Measurements from ENCODE around the gene KIR3DL3. TPM values are rescaled to one million over a fixed set of nuclear protein-coding genes. Genes with fewer than 3 reads are reported as not detected.
"Not testable (repeated sequence)": the region's sequence is repeated elsewhere in the genome, so short reads cannot be mapped to it uniquely, and the experiment has no call there.

The KIR3DL3 gene
- total RNA-seq, 1 donor from 2014 or later, result not detected

GRCh38 chr19:54728167-54728566 lies 3.9 kb downstream of the KIR3DL3 start:
- H3K27me3 Mint-ChIP-seq (ENCODE audit: unreplicated experiment), result peaks cover 16% of the 10 kb centered on the region
- H3K27ac Mint-ChIP-seq (ENCODE audit: unreplicated experiment), result no peak overlapping the region
- peaks cover 62% of the 10 kb centered on the region for H3K9me3 Mint-ChIP-seq (ENCODE audit: unreplicated experiment)
- no peak overlapping the region for H3K4me3 Mint-ChIP-seq (ENCODE audit: unreplicated experiment)
- H3K4me1 Mint-ChIP-seq (ENCODE audit: unreplicated experiment), result no peaks in the 10 kb centered on the region
- H3K36me3 Mint-ChIP-seq (ENCODE audit: low read depth, unreplicated experiment), result peaks cover 35% of the 10 kb centered on the region
- TF ChIP-seq CTCF (IDR thresholded peaks at IDR 0.05; ENCODE audit: unreplicated experiment), result no peak
- DNase-seq (ENCODE audit: low spot score), result no peak

- peaks cover 11% of the 10 kb centered on the region for H3K27me3 Mint-ChIP-seq (ENCODE audit: unreplicated experiment)
- H3K4me3 Mint-ChIP-seq (ENCODE audit: unreplicated experiment), result no peak overlapping the region
- no peak for DNase-seq (ENCODE audit: low spot score)
- no peak for TF ChIP-seq CTCF (IDR thresholded peaks at IDR 0.05; ENCODE audit: unreplicated experiment)
- no peak overlapping the region for H3K27ac Mint-ChIP-seq (ENCODE audit: unreplicated experiment)
- peaks cover 65% of the 10 kb centered on the region for H3K9me3 Mint-ChIP-seq (ENCODE audit: unreplicated experiment)
- H3K36me3 Mint-ChIP-seq (ENCODE audit: low read depth, unreplicated experiment), result peaks cover 39% of the 10 kb centered on the region
- H3K4me1 Mint-ChIP-seq (ENCODE audit: unreplicated experiment), result no peaks in the 10 kb centered on the region
Observed at GRCh38 chr19:54729416-54730188, 5.4 kb downstream of the KIR3DL3 start.

- H3K4me3 Mint-ChIP-seq (ENCODE audit: unreplicated experiment), result no peak overlapping the region
- no peak overlapping the region for H3K27ac Mint-ChIP-seq (ENCODE audit: unreplicated experiment)
- no peaks in the 10 kb centered on the region for H3K4me1 Mint-ChIP-seq (ENCODE audit: unreplicated experiment)
- H3K27me3 Mint-ChIP-seq (ENCODE audit: unreplicated experiment), result peaks cover 13% of the 10 kb centered on the region
- peaks cover 59% of the 10 kb centered on the region for H3K9me3 Mint-ChIP-seq (ENCODE audit: unreplicated experiment)
- peaks cover 37% of the 10 kb centered on the region for H3K36me3 Mint-ChIP-seq (ENCODE audit: low read depth, unreplicated experiment)
- no peak for DNase-seq (ENCODE audit: low spot score)
- no peak for TF ChIP-seq CTCF (IDR thresholded peaks at IDR 0.05; ENCODE audit: unreplicated experiment)
Observed at GRCh38 chr19:54731191-54731590, 6.9 kb downstream of the KIR3DL3 start.

GRCh38 chr19:54738306-54738705 lies 14.1 kb downstream of the KIR3DL3 start, which contains the start of gene KIR2DL3:
KIR2DL3 (plus strand) TSS chr19:54738513; CDS start chr19:54738546, 33 bp downstream.
- not testable (repeated sequence) for DNase-seq (ENCODE audit: low spot score); H3K4me1 Mint-ChIP-seq (ENCODE audit: unreplicated experiment); H3K4me3 Mint-ChIP-seq (ENCODE audit: unreplicated experiment); H3K27ac Mint-ChIP-seq (ENCODE audit: unreplicated experiment)
- Mint-ChIP-seq H3K9me3 (ENCODE audit: unreplicated experiment) (peaks cover 58% of the 10 kb centered on the region), H3K36me3 (ENCODE audit: low read depth, unreplicated experiment) (peaks cover 38% of the 10 kb centered on the region), H3K27me3 (ENCODE audit: unreplicated experiment) (peaks cover 12% of the 10 kb centered on the region)

- Mint-ChIP-seq H3K27me3 (ENCODE audit: unreplicated experiment) (peaks cover 12% of the 10 kb centered on the region), H3K4me1 (ENCODE audit: unreplicated experiment) (no peaks in the 10 kb centered on the region), H3K27ac (ENCODE audit: unreplicated experiment) (no peak overlapping the region), H3K36me3 (ENCODE audit: low read depth, unreplicated experiment) (peaks cover 40% of the 10 kb centered on the region), H3K9me3 (ENCODE audit: unreplicated experiment) (peaks cover 58% of the 10 kb centered on the region), H3K4me3 (ENCODE audit: unreplicated experiment) (no peak overlapping the region)
- TF ChIP-seq CTCF (IDR thresholded peaks at IDR 0.05; ENCODE audit: unreplicated experiment), result no peak
- no peak for DNase-seq (ENCODE audit: low spot score)
Observed at GRCh38 chr19:54738715-54739114, 14.5 kb downstream of the KIR3DL3 start.

Data from endothelial cell (in vitro differentiated cells).